HG02623 (cell line): ENCODE measurements around the gene RGS5.

ENCODE experiments used
- ATAC-seq: cut with Tn5 transposase; IDR thresholded peaks from one replicate; pipeline ENCODE4 v1.9.1; 2021; ENCODE audit warnings: moderate library complexity; ENCODE audit not compliant: unreplicated experiment

The RGS5 gene

GRCh38 chr1:163093169-163093568 is 109.5 kb downstream of the RGS5 start:
- ATAC-seq, result no peak
